ENCODE data around the gene LTBP4.
"Not testable (repeated sequence)": the region's sequence is repeated elsewhere in the genome, so short reads cannot be mapped to it uniquely, and the experiment has no call there.

LTBP4 gene

DNA sequence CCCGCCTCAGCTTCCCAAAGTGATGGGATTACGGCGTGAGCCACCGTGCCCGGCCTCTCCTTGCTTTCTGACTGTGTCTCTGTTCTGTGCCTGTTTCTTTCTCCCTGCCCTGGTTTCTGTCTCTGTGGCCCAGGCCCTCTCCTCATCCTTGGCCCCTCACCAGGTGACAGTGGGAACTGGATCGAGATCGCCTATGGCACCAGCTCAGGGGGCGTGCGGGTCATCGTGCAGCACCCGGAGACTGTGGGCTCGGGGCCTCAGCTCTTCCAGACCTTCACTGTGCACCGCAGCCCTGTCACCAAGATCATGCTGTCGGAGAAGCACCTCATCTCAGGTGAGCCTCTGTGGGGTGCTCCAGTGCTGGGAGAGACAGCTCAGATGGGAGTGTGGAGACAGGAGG is 14.6 kb upstream of the LTBP4 start:
- no peak overlapping the region for H3K9ac ChIP-seq (ENCODE audit: low read depth in 1 of 2, low read length in 2 of 2)
- H3K36me3 ChIP-seq (ENCODE audit: control insufficient read depth in 2 of 2, insufficient read depth in 2 of 2, low read length in 2 of 2): peaks cover 27 to 35% of the 10 kb centered on the region in 2 donors
- no peaks in the 10 kb centered on the region for H3K4me1 ChIP-seq (ENCODE audit: control insufficient read depth in 2 of 2, insufficient read depth in 2 of 2, low read length in 2 of 2)
- H3K27me3 ChIP-seq (ENCODE audit: control insufficient read depth in 2 of 2, insufficient read depth in 2 of 2, low read length in 2 of 2): no peaks in the 10 kb centered on the region
- H3K9me3 ChIP-seq (ENCODE audit: control insufficient read depth in 2 of 2, low read length in 2 of 2): no peaks in the 10 kb centered on the region
- no peak overlapping the region for H3K27ac ChIP-seq (ENCODE audit: low read depth in 2 of 2, low read length in 2 of 2)
- H3K4me3 ChIP-seq (ENCODE audit: low read length in 2 of 2): no peak overlapping the region

DNA sequence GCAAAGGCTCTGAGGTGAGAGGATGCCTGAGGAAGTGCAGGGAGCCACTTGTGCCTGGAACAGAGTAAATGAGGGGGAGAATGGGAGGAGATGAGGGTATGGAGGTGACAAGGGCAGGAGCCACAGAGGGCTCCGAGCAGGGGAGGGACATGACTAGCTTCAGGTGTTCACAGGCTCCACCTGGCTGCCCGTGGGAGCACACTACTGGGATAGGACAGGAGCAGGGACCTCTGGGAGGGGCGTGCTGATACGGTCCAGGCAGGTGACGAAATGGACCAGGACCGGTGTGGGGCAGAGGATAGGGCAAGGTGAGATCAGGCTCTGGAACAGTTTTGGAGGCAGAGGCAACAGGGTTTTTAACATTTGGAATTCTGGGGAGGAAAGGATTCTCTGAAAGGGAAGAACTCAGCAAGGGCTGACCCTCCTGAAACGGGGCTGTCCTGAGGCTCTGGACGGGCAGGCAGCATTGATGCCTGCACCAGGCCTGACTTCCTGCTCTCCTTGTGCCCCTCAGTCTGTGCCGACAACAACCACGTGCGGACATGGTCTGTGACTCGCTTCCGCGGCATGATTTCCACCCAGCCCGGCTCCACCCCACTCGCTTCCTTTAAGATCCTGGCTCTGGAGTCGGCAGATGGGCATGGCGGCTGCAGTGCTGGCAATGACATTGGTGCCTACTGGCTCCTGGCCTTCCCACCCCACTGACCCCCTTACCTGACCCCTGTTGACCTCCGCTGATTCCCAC is 12.9 kb upstream of the LTBP4 start:
- no peaks in the 10 kb centered on the region for H3K9me3 ChIP-seq (ENCODE audit: control insufficient read depth in 2 of 2, low read length in 2 of 2)
- H3K9ac ChIP-seq (ENCODE audit: low read depth in 1 of 2, low read length in 2 of 2): no peak overlapping the region
- H3K27ac ChIP-seq (ENCODE audit: low read depth in 2 of 2, low read length in 2 of 2): no peak overlapping the region
- H3K36me3 ChIP-seq (ENCODE audit: control insufficient read depth in 2 of 2, insufficient read depth in 2 of 2, low read length in 2 of 2): peaks cover 18 to 23% of the 10 kb centered on the region in 2 donors
- no peaks in the 10 kb centered on the region for H3K4me1 ChIP-seq (ENCODE audit: control insufficient read depth in 2 of 2, insufficient read depth in 2 of 2, low read length in 2 of 2)
- no peaks in the 10 kb centered on the region for H3K27me3 ChIP-seq (ENCODE audit: control insufficient read depth in 2 of 2, insufficient read depth in 2 of 2, low read length in 2 of 2)
- no peak overlapping the region for H3K4me3 ChIP-seq (ENCODE audit: low read length in 2 of 2)

DNA sequence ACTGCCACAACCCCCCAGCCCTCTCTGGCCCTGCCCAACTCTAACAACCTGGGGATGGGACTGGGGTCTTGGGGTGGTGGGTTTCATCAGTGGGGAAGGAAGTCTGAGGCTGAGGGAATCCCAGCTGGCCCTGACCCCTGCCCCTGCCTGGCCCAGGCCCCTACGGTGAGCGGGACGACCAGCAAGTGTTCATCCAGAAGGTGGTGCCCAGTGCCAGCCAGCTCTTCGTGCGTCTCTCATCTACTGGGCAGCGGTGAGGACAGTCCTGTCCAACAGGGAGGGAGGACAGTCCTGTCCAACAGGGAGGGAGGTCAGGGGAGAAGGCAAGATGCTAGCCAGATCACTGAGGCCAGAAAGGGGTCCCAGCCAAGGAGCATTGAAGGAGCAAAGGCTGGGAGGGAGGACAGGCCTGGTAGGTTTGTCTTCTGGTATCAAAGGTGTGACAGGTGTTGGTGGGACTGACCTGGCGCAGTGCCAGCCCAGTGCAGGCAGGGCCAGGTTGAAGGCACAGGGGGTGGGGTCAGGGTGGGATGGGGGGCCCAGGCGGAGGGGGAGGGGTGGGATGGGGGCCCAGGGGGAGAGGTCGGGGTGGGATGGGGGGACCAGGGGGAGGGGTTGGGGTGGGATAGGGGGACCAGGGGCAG is 12.1 kb upstream of the LTBP4 start:
- Histone ChIP-seq H3K9me3 (ENCODE audit: control insufficient read depth in 2 of 2, low read length in 2 of 2) (no peaks in the 10 kb centered on the region), H3K36me3 (ENCODE audit: control insufficient read depth in 2 of 2, insufficient read depth in 2 of 2, low read length in 2 of 2) (peaks cover 16 to 21% of the 10 kb centered on the region in 2 donors), H3K27me3 (ENCODE audit: control insufficient read depth in 2 of 2, insufficient read depth in 2 of 2, low read length in 2 of 2) (no peaks in the 10 kb centered on the region), H3K4me1 (ENCODE audit: control insufficient read depth in 2 of 2, insufficient read depth in 2 of 2, low read length in 2 of 2) (no peaks in the 10 kb centered on the region), H3K27ac (ENCODE audit: low read depth in 2 of 2, low read length in 2 of 2) (no peak overlapping the region), H3K9ac (ENCODE audit: low read depth in 1 of 2, low read length in 2 of 2) (no peak overlapping the region), H3K4me3 (ENCODE audit: low read length in 2 of 2) (no peak overlapping the region)

DNA sequence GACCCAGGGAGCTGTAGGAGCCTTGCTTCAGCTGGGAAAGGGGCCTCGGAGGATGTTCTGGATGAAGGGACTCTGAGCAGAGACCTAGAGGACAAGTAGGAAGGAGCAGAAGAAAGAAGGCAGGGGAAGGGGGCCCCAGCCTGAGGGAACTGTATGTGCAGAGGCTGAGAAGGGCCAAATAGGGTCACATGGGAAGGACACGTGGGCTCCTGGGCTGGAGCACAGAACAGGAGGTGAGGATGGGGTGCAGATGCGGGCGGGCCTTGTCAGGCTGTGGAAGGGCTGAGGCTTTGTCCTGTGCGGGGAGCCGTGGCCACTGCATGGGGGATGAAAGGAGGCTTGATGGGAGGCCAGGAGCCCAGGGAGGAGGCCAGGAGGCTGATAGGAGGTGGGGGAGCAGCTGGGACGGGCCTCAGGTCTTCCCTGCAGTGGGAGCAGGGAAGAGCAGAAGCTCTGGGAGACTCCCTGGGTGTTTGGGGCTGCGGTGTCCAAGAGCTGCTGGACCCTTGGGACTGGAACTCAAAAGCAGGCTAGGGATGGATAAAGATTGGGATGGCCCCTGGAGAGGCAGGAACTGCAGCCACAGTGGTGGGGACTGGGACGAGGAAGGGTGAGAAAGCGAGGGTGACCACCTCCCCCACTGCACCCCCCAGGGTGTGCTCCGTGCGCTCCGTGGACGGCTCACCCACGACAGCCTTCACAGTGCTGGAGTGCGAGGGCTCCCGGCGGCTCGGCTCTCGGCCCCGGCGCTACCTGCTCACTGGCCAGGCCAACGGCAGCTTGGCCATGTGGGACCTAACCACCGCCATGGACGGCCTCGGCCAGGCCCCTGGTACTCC is 11.4 kb upstream of the LTBP4 start:
- Histone ChIP-seq H3K9me3 (ENCODE audit: control insufficient read depth in 2 of 2, low read length in 2 of 2) (no peaks in the 10 kb centered on the region), H3K9ac (ENCODE audit: low read depth in 1 of 2, low read length in 2 of 2) (no peak overlapping the region), H3K27me3 (ENCODE audit: control insufficient read depth in 2 of 2, insufficient read depth in 2 of 2, low read length in 2 of 2) (no peaks in the 10 kb centered on the region), H3K4me3 (ENCODE audit: low read length in 2 of 2) (no peak overlapping the region), H3K4me1 (ENCODE audit: control insufficient read depth in 2 of 2, insufficient read depth in 2 of 2, low read length in 2 of 2) (peaks cover 0 to 3% of the 10 kb centered on the region in 2 donors), H3K36me3 (ENCODE audit: control insufficient read depth in 2 of 2, insufficient read depth in 2 of 2, low read length in 2 of 2) (peaks cover 11 to 19% of the 10 kb centered on the region in 2 donors), H3K27ac (ENCODE audit: low read depth in 2 of 2, low read length in 2 of 2) (no peak overlapping the region)

DNA sequence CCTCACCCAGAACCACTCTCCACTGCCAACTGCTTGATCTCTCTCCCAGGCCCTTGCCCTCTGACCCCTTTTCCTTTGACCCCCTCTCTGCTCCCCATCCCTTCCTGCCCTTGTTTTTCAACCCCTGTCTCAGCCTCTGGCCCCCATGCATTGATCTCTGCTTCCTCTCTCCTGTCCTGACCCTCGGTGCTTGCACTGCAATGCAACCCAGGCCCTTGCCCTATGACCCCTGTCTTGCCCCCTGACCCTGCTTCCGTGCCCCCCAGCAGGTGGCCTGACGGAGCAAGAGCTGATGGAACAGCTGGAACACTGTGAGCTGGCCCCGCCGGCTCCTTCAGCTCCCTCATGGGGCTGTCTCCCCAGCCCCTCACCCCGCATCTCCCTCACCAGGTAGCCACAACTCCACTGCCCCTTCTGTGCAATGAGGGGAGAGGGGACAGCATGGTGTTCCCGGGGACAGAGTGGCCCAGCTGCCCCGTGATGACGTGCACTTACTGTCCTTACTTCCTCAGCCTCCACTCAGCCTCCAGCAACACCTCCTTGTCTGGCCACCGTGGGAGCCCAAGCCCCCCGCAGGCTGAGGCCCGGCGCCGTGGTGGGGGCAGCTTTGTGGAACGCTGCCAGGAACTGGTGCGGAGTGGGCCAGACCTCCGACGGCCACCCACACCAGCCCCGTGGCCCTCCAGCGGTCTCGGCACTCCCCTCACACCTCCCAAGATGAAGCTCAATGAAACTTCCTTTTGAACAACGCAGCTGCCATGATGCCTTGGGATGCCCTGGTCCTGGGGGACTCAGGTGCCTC is 10.5 kb upstream of the LTBP4 start:
- H3K9ac ChIP-seq (ENCODE audit: low read depth in 1 of 2, low read length in 2 of 2): no peak overlapping the region
- H3K9me3 ChIP-seq (ENCODE audit: control insufficient read depth in 2 of 2, low read length in 2 of 2): no peaks in the 10 kb centered on the region
- no peak overlapping the region for H3K27ac ChIP-seq (ENCODE audit: low read depth in 2 of 2, low read length in 2 of 2)
- peaks cover 0 to 3% of the 10 kb centered on the region in 2 donors for H3K4me1 ChIP-seq (ENCODE audit: control insufficient read depth in 2 of 2, insufficient read depth in 2 of 2, low read length in 2 of 2)
- no peak overlapping the region for H3K4me3 ChIP-seq (ENCODE audit: low read length in 2 of 2)
- no peaks in the 10 kb centered on the region for H3K27me3 ChIP-seq (ENCODE audit: control insufficient read depth in 2 of 2, insufficient read depth in 2 of 2, low read length in 2 of 2)
- H3K36me3 ChIP-seq (ENCODE audit: control insufficient read depth in 2 of 2, insufficient read depth in 2 of 2, low read length in 2 of 2): peaks cover 11 to 14% of the 10 kb centered on the region in 2 donors

DNA sequence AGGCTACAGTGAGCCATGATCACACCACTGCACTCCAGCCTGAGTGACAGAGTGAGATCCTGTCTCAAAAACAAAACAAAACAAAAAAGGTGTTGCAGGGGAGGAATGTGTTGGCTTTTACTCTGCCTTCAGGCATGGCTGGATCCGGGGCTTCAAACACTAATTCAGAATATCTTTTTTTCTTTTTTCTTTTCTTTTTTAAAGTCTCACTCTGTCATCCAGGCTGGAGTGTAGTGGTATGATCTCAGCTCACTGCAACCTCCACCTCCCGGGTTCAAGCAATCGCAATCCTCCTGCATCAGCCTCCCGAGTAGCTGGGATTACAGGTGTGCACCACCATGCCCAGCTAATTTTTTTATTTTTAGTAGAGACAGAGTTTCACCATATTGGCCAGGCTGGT is 9.4 kb upstream of the LTBP4 start:
- H3K27me3 ChIP-seq (ENCODE audit: control insufficient read depth in 2 of 2, insufficient read depth in 2 of 2, low read length in 2 of 2); H3K27ac ChIP-seq (ENCODE audit: low read depth in 2 of 2, low read length in 2 of 2); H3K9ac ChIP-seq (ENCODE audit: low read depth in 1 of 2, low read length in 2 of 2); H3K4me1 ChIP-seq (ENCODE audit: control insufficient read depth in 2 of 2, insufficient read depth in 2 of 2, low read length in 2 of 2); H3K4me3 ChIP-seq (ENCODE audit: low read length in 2 of 2); H3K9me3 ChIP-seq (ENCODE audit: control insufficient read depth in 2 of 2, low read length in 2 of 2): not testable (repeated sequence)
- H3K36me3 ChIP-seq (ENCODE audit: control insufficient read depth in 2 of 2, insufficient read depth in 2 of 2, low read length in 2 of 2): peaks cover 10% of the 10 kb centered on the region in 2 donors

DNA sequence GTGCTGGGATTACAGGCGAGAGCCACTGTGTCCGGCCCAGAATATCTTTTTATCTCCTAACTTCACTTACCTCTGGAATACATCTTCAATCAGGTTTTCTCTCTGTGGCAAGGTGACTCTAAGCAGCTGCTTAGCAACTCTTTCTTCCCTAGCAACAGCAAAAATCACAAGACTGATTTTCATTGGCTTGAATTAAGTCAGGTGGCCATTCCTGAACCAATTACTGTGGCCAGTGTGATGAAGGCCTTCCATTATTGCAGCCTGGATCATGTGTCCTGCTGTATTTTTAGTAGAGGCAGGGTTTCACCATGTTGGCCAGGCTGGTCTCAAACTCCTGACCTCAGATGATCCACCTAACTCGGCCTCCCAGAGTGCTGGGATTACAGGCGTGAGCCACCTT is 9.0 kb upstream of the LTBP4 start:
- no peak overlapping the region for H3K27ac ChIP-seq (ENCODE audit: low read depth in 2 of 2, low read length in 2 of 2)

DNA sequence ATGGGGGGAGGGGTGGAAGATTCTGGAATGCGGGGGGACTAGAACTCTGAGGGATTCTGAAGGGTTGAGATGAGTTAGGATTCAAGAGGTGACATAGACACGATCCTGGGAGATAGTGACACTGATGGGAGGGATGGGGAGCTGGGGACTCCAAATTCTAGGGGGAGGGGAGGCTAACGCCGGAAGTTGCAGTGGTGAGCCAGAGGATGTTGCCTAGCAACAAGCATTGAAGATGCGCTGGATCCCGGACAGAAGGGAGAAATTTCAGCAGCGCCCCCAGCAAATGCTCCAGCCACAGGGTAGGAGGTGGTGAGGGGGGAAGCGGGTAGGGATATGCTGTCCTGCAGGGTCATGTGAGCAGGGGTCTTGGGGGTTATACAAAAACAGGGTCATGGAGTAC is 6.9 kb upstream of the LTBP4 start:
- Histone ChIP-seq H3K4me1 (ENCODE audit: control insufficient read depth in 2 of 2, insufficient read depth in 2 of 2, low read length in 2 of 2) (peaks cover 5 to 12% of the 10 kb centered on the region in 2 donors), H3K9ac (ENCODE audit: low read depth in 1 of 2, low read length in 2 of 2) (no peak overlapping the region), H3K27me3 (ENCODE audit: control insufficient read depth in 2 of 2, insufficient read depth in 2 of 2, low read length in 2 of 2) (peaks cover 8 to 15% of the 10 kb centered on the region in 2 donors), H3K27ac (ENCODE audit: low read depth in 2 of 2, low read length in 2 of 2) (no peak overlapping the region), H3K4me3 (ENCODE audit: low read length in 2 of 2) (no peak overlapping the region), H3K36me3 (ENCODE audit: control insufficient read depth in 2 of 2, insufficient read depth in 2 of 2, low read length in 2 of 2) (no peaks in the 10 kb centered on the region), H3K9me3 (ENCODE audit: control insufficient read depth in 2 of 2, low read length in 2 of 2) (no peaks in the 10 kb centered on the region)

More for the DNA sequence above, 9.0 kb upstream of the LTBP4 start:
- Histone ChIP-seq H3K36me3 (ENCODE audit: control insufficient read depth in 2 of 2, insufficient read depth in 2 of 2, low read length in 2 of 2) (peaks cover 6 to 8% of the 10 kb centered on the region in 2 donors), H3K4me3 (ENCODE audit: low read length in 2 of 2) (no peak overlapping the region), H3K27me3 (ENCODE audit: control insufficient read depth in 2 of 2, insufficient read depth in 2 of 2, low read length in 2 of 2) (peaks cover 0 to 7% of the 10 kb centered on the region in 2 donors), H3K4me1 (ENCODE audit: control insufficient read depth in 2 of 2, insufficient read depth in 2 of 2, low read length in 2 of 2) (peaks cover under 1 to 3% of the 10 kb centered on the region in 2 donors), H3K9ac (ENCODE audit: low read depth in 1 of 2, low read length in 2 of 2) (no peak overlapping the region), H3K9me3 (ENCODE audit: control insufficient read depth in 2 of 2, low read length in 2 of 2) (no peaks in the 10 kb centered on the region)

DNA sequence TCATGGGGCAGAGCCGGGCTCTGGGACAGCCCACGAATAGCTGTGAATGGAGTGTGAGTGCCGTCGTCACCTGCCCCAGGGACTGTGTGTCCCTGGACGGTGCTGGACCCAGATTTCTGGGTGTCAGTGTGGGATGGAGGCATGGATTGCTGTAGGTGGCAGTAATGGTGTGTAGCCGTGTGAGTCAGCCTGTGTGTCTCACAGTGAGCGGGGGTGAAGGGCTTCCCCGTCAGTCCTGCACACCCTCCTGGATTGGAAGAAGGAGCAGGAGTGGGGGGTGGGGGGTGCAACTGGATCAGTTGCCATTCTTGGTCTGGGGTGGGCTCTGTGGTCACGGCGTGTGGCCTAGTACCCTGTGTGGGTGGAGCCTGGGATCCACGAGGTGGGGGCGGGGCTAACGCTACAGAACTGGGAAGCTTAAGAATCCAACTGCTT is 6.5 kb upstream of the LTBP4 start:
- no peak overlapping the region for H3K9ac ChIP-seq (ENCODE audit: low read depth in 1 of 2, low read length in 2 of 2)
- H3K36me3 ChIP-seq (ENCODE audit: control insufficient read depth in 2 of 2, insufficient read depth in 2 of 2, low read length in 2 of 2): no peaks in the 10 kb centered on the region
- H3K27ac ChIP-seq (ENCODE audit: low read depth in 2 of 2, low read length in 2 of 2): no peak overlapping the region
- H3K4me1 ChIP-seq (ENCODE audit: control insufficient read depth in 2 of 2, insufficient read depth in 2 of 2, low read length in 2 of 2): peaks cover 5 to 14% of the 10 kb centered on the region in 2 donors
- H3K9me3 ChIP-seq (ENCODE audit: control insufficient read depth in 2 of 2, low read length in 2 of 2): no peaks in the 10 kb centered on the region
- no peak overlapping the region for H3K4me3 ChIP-seq (ENCODE audit: low read length in 2 of 2)
- peaks cover 10 to 17% of the 10 kb centered on the region in 2 donors for H3K27me3 ChIP-seq (ENCODE audit: control insufficient read depth in 2 of 2, insufficient read depth in 2 of 2, low read length in 2 of 2)
